ENCODE data around the gene LILRB4. TPM values are rescaled to one million over a fixed set of nuclear protein-coding genes. Genes with fewer than 3 reads are reported as not detected.

LILRB4 gene
- total and polyA plus RNA-seq, 9 of the 15 experiments (the other 6 are each of a cell fraction or from before 2014, with no cell fraction given) = not detected

DNA sequence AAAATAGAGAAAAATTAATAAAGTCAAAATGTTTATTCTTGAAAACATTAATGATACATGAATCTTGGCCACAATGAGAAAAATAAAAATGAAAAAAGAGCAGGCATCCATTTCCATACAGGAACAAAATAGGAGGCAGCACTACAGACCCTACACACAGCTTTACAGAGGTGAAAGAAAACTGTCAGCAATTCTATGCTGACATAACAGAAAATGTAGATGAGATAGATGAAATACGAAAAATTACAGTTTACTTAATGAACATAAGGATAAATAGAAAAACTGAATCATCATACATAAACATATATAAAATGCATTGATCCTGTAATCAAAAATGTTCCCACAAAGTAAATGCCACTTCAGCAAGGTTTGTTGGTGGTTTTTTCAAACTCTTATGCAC is 5.6 kb downstream of the LILRB4 start (continued):
- TF ChIP-seq RAD21 (CRISPR knock-in tag; conservative IDR thresholded peaks at IDR 0.05 in 1 of 2, IDR thresholded peaks at IDR 0.05 in 1 of 2) (no peak), C11orf30 (IDR thresholded peaks at IDR 0.05; ENCODE audit: low read depth) (peak; percentile 49), ESRRA (IDR thresholded peaks at IDR 0.05; ENCODE audit: borderline replicate concordance, low read depth) (no peak), MYC (IDR thresholded peaks at IDR 0.05; ENCODE audit: low read depth, low read length) (no peak), MYC (CRISPR knock-in tag; IDR thresholded peaks at IDR 0.05; ENCODE audit: borderline replicate concordance, low read depth) (no peak), NR2C1 (IDR thresholded peaks at IDR 0.05) (no peak), NR2C1 (tag; IDR thresholded peaks at IDR 0.05) (no peak), TSC22D4 (tag; IDR thresholded peaks at IDR 0.05) (no peak), ZNF354B (CRISPR knock-in tag; IDR thresholded peaks at IDR 0.05) (no peak), BRCA1 (IDR thresholded peaks at IDR 0.05) (no peak), BRCA1 (CRISPR knock-in tag; IDR thresholded peaks at IDR 0.05) (no peak), NFIX (CRISPR knock-in tag; IDR thresholded peaks at IDR 0.05; ENCODE audit: low read depth) (no peak), ETV1 (tag; conservative IDR thresholded peaks at IDR 0.05; ENCODE audit: low read depth) (no peak), CHD2 (IDR thresholded peaks at IDR 0.05; ENCODE audit: low read depth, low read length) (no peak), MAFG (tag; conservative IDR thresholded peaks at IDR 0.05) (peak; percentile 54; the same call in 1 of the 2 replicates)
- TF ChIP-seq, protein P1, sequence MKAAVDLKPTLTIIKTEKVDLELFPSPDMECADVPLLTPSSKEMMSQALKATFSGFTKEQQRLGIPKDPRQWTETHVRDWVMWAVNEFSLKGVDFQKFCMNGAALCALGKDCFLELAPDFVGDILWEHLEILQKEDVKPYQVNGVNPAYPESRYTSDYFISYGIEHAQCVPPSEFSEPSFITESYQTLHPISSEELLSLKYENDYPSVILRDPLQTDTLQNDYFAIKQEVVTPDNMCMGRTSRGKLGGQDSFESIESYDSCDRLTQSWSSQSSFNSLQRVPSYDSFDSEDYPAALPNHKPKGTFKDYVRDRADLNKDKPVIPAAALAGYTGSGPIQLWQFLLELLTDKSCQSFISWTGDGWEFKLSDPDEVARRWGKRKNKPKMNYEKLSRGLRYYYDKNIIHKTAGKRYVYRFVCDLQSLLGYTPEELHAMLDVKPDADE (conservative IDR thresholded peaks at IDR 0.05; ENCODE audit: control insufficient read depth, low read depth, low read length) = no peak
- TF ChIP-seq, protein P2, sequence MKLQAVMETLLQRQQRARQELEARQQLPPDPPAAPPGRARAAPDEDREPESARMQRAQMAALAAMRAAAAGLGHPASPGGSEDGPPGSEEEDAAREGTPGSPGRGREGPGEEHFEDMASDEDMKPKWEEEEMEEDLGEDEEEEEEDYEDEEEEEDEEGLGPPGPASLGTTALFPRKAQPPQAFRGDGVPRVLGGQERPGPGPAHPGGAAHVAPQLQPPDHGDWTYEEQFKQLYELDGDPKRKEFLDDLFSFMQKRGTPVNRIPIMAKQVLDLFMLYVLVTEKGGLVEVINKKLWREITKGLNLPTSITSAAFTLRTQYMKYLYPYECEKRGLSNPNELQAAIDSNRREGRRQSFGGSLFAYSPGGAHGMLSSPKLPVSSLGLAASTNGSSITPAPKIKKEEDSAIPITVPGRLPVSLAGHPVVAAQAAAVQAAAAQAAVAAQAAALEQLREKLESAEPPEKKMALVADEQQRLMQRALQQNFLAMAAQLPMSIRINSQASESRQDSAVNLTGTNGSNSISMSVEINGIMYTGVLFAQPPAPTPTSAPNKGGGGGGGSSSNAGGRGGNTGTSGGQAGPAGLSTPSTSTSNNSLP (IDR thresholded peaks at IDR 0.05; ENCODE audit: borderline replicate concordance, low read depth, low read length) = no peak

Data from K562 (cell line).